Nephron progenitor cell (in vitro differentiated cells): Measurements from ENCODE around the gene FHIP1B.

Experiments used
- DNase-seq: peaks from one replicate; pipeline ENCODE4 v3.0.0; 2021
- H3K27ac Mint-ChIP-seq: 2 replicates; pipeline ENCODE4 v1.8.0; 2021; ENCODE audit warnings: mild to moderate bottlenecking, moderate library complexity, mixed read lengths
- H3K27me3 Mint-ChIP-seq: 2 replicates; pipeline ENCODE4 v1.8.0; 2021; ENCODE audit warnings: mild to moderate bottlenecking, low read depth, mixed read lengths; ENCODE audit not compliant: poor library complexity
- H3K36me3 Mint-ChIP-seq: 2 replicates; pipeline ENCODE4 v1.8.0; 2021; ENCODE audit warnings: low read depth, mixed read lengths
- H3K4me1 Mint-ChIP-seq: 2 replicates; pipeline ENCODE4 v1.8.0; 2021; ENCODE audit warnings: mixed read lengths
- H3K4me3 Mint-ChIP-seq: 2 replicates; pipeline ENCODE4 v1.8.0; 2021; ENCODE audit warnings: mild to moderate bottlenecking, moderate library complexity, mixed read lengths
- H3K9me3 Mint-ChIP-seq: 2 replicates; pipeline ENCODE4 v1.8.0; 2021; ENCODE audit warnings: mild to moderate bottlenecking, moderate library complexity, mixed read lengths
- CTCF ChIP-seq: fragments of 200-600 bp; sonication (generic); IDR thresholded peaks from 2 replicates; pipeline ENCODE4 v1.5.0; 2021; ENCODE audit warnings: antibody characterized with exemption

The FHIP1B gene

GRCh38 chr11:6214530-6214929, 19.9 kb downstream of the FHIP1B start:
- peaks cover 31% of the 10 kb centered on the region for H3K36me3 Mint-ChIP-seq
- no peak for TF ChIP-seq CTCF
- no peaks in the 10 kb centered on the region for H3K27me3 Mint-ChIP-seq
- H3K4me3 Mint-ChIP-seq: no peak overlapping the region
- no peak overlapping the region for H3K27ac Mint-ChIP-seq
- no peaks in the 10 kb centered on the region for H3K9me3 Mint-ChIP-seq
- no peaks in the 10 kb centered on the region for H3K4me1 Mint-ChIP-seq
- no peak for DNase-seq

- no peak for DNase-seq
- no peaks in the 10 kb centered on the region for H3K27me3 Mint-ChIP-seq
- H3K4me3 Mint-ChIP-seq: no peak overlapping the region
- no peak overlapping the region for H3K27ac Mint-ChIP-seq
- TF ChIP-seq CTCF: no peak
- H3K36me3 Mint-ChIP-seq: peaks cover 19% of the 10 kb centered on the region
- peaks cover 5% of the 10 kb centered on the region for H3K4me1 Mint-ChIP-seq
- no peaks in the 10 kb centered on the region for H3K9me3 Mint-ChIP-seq
Observed at GRCh38 chr11:6210274-6210955, 24.0 kb downstream of the FHIP1B start.

GRCh38 chr11:6209801-6210200, 24.6 kb downstream of the FHIP1B start:
- Mint-ChIP-seq H3K9me3 (no peaks in the 10 kb centered on the region), H3K4me1 (peaks cover 5% of the 10 kb centered on the region), H3K4me3 (no peak overlapping the region), H3K27ac (no peak overlapping the region), H3K36me3 (peaks cover 16% of the 10 kb centered on the region), H3K27me3 (no peaks in the 10 kb centered on the region)
- DNase-seq: no peak
- no peak for TF ChIP-seq CTCF

- Mint-ChIP-seq H3K27me3 (no peaks in the 10 kb centered on the region), H3K27ac (no peak overlapping the region), H3K4me3 (no peak overlapping the region), H3K36me3 (peaks cover 16% of the 10 kb centered on the region), H3K4me1 (peaks cover 5% of the 10 kb centered on the region), H3K9me3 (no peaks in the 10 kb centered on the region)
- no peak for DNase-seq
- TF ChIP-seq CTCF: no peak
Observed at GRCh38 chr11:6206456-6207180, 27.8 kb downstream of the FHIP1B start.

- Mint-ChIP-seq H3K4me1 (peaks cover 5% of the 10 kb centered on the region), H3K27me3 (no peaks in the 10 kb centered on the region), H3K9me3 (no peaks in the 10 kb centered on the region), H3K36me3 (peaks cover 12% of the 10 kb centered on the region), H3K27ac (no peak within 1 kb of the TSS), H3K4me3 (no peak within 1 kb of the TSS)
- no peak for DNase-seq
- no peak for TF ChIP-seq CTCF
Observed at GRCh38 chr11:6205366-6205765, 29.1 kb downstream of the FHIP1B start, which contains the start of gene C11orf42. Gene C11orf42, plus strand, starts transcription at chr11:6205557. Its CDS starts 59 bp downstream, at chr11:6205616.
